Prostate gland (tissue), 2 donors: Measurements from ENCODE around the gene GALNS. TPM values are rescaled to one million over a fixed set of nuclear protein-coding genes. Genes with fewer than 3 reads are reported as not detected.
"Not testable (repeated sequence)": the region's sequence is repeated elsewhere in the genome, so short reads cannot be mapped to it uniquely, and the experiment has no call there.

ENCODE experiments used
- DNase-seq: peaks from one replicate; pipeline ENCODE4 v3.0.0-alpha.2; 2019; ENCODE audit warnings: low spot score
- H3K27ac ChIP-seq, 2 donors: fragments of 200-600 bp; sonication (generic); 2 replicates each; pipeline ENCODE4 v1.5.1; 2017 to 2019
- H3K27me3 ChIP-seq: fragments of 200-600 bp; sonication (generic); replicated peaks from 2 replicates; pipeline ENCODE4 v1.5.1; 2019; ENCODE audit not compliant: insufficient read depth
- H3K36me3 ChIP-seq, 2 donors: fragments of 200-600 bp; sonication (generic); 1 replicate in 1 of 2; 2 replicates in 1 of 2; pipeline versions ENCODE4 v1.5.1 to v1.8.1; 2017 to 2019
- H3K4me1 ChIP-seq: fragments of 200-600 bp; sonication (generic); replicated peaks from 2 replicates; pipeline ENCODE4 v1.5.1; 2019
- H3K4me3 ChIP-seq, 2 donors: fragments of 200-600 bp; sonication (generic); 2 replicates each; pipeline ENCODE4 v1.5.1; 2017 to 2019
- H3K9me3 ChIP-seq: fragments of 200-600 bp; sonication (generic); 2 replicates; pipeline ENCODE4 v1.5.1; 2017
- POLR2A ChIP-seq: fragments of 450-650 bp; IDR thresholded peaks from one replicate; pipeline ENCODE4 v1.6.1; 2016; ENCODE audit warnings: antibody characterized with exemption, mild to moderate bottlenecking
- POLR2AphosphoS5 ChIP-seq: sonication (generic); formaldehyde crosslinking; IDR thresholded peaks from one replicate; pipeline ENCODE4 v1.6.1; 2017; ENCODE audit warnings: antibody characterized with exemption
- WGBS: methylation state at CpG from one replicate; pipeline ENCODE4 v1.1.5; 2018; 5-methylcytosine and 5-hydroxymethylcytosine counted together
- intact Hi-C: fragments of 100-400 bp; cut with DNase I; formaldehyde crosslinking; loops from one replicate; pipeline ENCODE4 v1.14.2; 2022
- total RNA-seq, 2 donors: library from RNA; depleted of rRNA; stranded (reverse); fragments of >200 nt; gene quantifications; one replicate each; pipeline ENCODE4 v1.1.0, GENCODE V29; 2016
- TF ChIP-seq, protein P1 (sequence below), 4 experiments: fragments of 200-600 bp in 2 of 4; fragments of 450-650 bp in 2 of 4; sonication (generic) in 2 of 4; IDR thresholded peaks; 1 replicate in 3 of 4; 2 replicates in 1 of 4; pipeline ENCODE4 v1.5.1; 2016 to 2019; ENCODE audit warnings: antibody characterized with exemption in 4 of 4, mild to moderate bottlenecking in 2 of 4, moderate library complexity in 2 of 4

GALNS gene
- total RNA-seq, 2 donors from 2014 or later, result 20.4 to 75.1 TPM

DNA sequence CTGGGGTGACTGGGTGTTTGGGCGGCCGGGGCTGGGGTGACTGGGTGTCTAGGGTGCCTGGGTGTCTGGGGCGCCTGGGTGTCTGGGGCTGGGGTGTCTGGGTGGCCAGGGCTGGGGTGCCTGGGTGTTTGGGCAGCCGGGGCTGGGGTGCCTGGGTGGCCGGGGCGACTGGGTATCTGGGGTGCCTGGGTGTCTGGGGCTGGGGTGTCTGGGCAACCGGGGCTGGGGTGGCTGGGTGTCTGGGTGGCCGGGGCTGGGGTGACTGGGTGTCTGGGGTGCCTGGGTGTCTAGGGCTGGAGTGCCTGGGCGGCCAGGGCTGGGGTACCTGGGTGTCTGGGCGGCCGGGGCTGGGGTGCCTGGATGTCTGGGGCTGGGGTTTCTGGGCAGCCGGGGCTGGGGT, 31.6 kb downstream of the GALNS start:
- WGBS, result 93% methylated on average over 12 of the region's 12 CpGs
- Histone ChIP-seq H3K4me3 (no peak overlapping the region), H3K27ac (no peak overlapping the region), H3K9me3 (no peaks in the 10 kb centered on the region), H3K4me1 (no peaks in the 10 kb centered on the region), H3K27me3 (no peaks in the 10 kb centered on the region), H3K36me3 (peaks cover 0 to 8% of the 10 kb centered on the region in 2 donors)
- TF ChIP-seq POLR2AphosphoS5 (no peak), POLR2A (no peak)
- TF ChIP-seq, protein P1, sequence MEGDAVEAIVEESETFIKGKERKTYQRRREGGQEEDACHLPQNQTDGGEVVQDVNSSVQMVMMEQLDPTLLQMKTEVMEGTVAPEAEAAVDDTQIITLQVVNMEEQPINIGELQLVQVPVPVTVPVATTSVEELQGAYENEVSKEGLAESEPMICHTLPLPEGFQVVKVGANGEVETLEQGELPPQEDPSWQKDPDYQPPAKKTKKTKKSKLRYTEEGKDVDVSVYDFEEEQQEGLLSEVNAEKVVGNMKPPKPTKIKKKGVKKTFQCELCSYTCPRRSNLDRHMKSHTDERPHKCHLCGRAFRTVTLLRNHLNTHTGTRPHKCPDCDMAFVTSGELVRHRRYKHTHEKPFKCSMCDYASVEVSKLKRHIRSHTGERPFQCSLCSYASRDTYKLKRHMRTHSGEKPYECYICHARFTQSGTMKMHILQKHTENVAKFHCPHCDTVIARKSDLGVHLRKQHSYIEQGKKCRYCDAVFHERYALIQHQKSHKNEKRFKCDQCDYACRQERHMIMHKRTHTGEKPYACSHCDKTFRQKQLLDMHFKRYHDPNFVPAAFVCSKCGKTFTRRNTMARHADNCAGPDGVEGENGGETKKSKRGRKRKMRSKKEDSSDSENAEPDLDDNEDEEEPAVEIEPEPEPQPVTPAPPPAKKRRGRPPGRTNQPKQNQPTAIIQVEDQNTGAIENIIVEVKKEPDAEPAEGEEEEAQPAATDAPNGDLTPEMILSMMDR (IDR thresholded peaks at IDR 0.05), result no peak
- intact Hi-C loops, result no loop called here
- no peak for DNase-seq

DNA sequence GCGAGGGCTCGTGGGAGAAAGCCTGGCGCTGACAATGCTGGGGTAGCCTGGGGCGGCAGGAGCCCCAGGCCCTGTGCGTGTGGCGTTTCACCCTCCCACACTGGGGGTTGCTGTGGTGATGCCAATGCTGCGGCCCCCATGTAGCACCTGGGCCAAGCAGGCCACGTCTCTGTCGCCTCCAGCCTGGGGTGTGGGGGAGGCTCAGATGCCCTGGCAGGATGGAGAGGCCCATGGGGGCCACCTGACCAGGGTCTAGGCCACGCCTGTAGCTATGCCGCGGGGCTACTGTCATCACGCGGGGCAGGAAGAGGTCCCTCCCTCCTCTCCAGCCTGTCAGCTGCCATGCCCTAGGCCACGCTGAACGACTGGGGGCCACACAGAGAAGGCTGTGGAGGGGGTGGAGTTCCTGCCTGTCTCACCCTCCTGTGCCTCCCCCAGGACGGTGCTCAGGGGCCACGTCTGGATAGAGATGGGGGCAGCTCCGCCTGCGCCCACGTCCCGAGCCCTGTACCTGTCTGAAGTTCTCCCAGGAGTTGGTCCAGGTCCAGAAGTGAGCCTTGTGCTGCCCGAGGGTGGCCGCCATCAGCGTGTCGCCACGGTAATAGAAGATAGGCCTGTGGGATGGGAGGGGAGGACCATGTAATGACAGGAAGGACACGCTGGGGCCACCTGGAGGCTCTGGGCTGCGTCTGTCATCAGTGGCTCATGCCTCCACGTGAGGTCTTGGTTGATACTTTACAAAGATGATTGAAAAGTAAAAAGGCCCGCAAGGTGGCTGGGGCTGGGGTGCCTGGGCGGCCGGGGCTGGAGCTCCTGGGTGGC, 32.3 kb downstream of the GALNS start:
- no peak for DNase-seq
- TF ChIP-seq POLR2AphosphoS5 (no peak), POLR2A (no peak)
- TF ChIP-seq, protein P1 (IDR thresholded peaks at IDR 0.05), result no peak
- no peaks in the 10 kb centered on the region for H3K27me3 ChIP-seq
- H3K4me3 ChIP-seq, result no peak overlapping the region
- peaks cover 0 to 8% of the 10 kb centered on the region in 2 donors for H3K36me3 ChIP-seq
- H3K27ac ChIP-seq, result no peak overlapping the region
- intact Hi-C loops, result no loop called here
- 86% methylated on average over 32 of the region's 33 CpGs for WGBS
- no peaks in the 10 kb centered on the region for H3K4me1 ChIP-seq
- no peaks in the 10 kb centered on the region for H3K9me3 ChIP-seq

DNA sequence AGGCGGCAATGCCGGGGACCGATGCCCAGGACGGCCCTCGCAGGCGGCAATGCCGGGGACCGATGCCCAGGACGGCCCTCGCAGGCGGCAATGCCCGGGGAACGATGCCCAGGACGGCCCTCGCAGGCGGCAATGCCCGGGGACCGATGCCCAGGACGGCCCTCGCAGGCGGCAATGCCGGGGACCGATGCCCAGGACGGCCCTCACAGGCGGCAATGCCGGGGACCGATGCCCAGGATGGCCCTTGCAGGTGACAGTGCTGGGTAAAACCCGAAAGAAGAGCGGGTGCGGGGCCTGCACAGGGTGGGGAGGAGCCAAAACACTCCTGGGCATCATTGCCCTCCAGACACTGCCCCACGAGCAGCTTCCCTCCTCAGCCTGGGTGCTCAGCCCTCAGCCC, 33.1 kb downstream of the GALNS start:
- H3K9me3 ChIP-seq, H3K4me1 ChIP-seq, DNase-seq, H3K27ac ChIP-seq, H3K27me3 ChIP-seq, H3K36me3 ChIP-seq, intact Hi-C loops, H3K4me3 ChIP-seq: not testable (repeated sequence)
- WGBS, result 96% methylated on average over 13 of the region's 31 CpGs

DNA sequence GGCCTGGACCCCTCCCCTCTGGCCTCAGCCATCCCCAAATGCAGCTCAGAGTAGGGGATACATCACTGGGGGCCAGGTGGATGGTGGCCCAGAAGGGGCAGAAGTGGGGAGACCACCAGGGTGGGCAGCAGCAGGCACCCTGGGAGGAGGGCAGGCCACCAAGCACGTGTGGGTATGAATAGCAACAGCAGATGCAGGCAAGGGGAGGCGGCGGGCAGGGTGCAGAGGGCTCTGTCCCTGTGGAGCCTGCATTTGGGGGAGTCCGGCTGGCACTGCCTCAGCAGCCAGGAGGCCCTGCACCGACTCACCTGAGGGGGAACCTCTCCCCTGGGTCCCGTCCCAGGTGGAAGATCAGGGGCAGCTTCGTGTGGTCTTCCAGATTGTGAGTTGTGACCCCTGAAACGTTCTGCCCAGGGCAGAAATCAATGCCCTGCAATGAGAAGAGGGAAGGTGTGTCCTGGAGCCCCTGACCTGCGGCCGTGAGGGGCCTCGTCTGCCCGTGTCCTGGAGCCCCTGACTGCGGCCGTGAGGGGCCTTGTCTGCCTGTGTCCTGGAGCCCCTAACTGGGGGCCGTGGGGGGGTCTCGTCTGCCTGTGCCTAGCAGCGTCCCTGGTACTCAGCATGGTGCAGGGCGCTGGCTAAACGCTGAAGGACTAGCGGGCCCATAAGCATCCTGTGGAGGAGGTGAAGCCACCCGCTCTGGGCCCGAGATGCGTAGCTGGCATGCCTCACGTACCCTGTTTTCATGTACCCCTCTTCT, 34.3 kb downstream of the GALNS start:
- peaks cover 0 to 8% of the 10 kb centered on the region in 2 donors for H3K36me3 ChIP-seq
- no peak overlapping the region for H3K4me3 ChIP-seq
- DNase-seq, result no peak
- 89% methylated on average over 24 of the region's 24 CpGs for WGBS
- H3K27me3 ChIP-seq, result no peaks in the 10 kb centered on the region
- H3K27ac ChIP-seq, result no peak overlapping the region
- no peaks in the 10 kb centered on the region for H3K4me1 ChIP-seq
- no peak for TF ChIP-seq POLR2A
- TF ChIP-seq, protein P1 (IDR thresholded peaks at IDR 0.05), result no peak
- TF ChIP-seq POLR2AphosphoS5, result no peak
- no peaks in the 10 kb centered on the region for H3K9me3 ChIP-seq
- intact Hi-C loops, result no loop called here

DNA sequence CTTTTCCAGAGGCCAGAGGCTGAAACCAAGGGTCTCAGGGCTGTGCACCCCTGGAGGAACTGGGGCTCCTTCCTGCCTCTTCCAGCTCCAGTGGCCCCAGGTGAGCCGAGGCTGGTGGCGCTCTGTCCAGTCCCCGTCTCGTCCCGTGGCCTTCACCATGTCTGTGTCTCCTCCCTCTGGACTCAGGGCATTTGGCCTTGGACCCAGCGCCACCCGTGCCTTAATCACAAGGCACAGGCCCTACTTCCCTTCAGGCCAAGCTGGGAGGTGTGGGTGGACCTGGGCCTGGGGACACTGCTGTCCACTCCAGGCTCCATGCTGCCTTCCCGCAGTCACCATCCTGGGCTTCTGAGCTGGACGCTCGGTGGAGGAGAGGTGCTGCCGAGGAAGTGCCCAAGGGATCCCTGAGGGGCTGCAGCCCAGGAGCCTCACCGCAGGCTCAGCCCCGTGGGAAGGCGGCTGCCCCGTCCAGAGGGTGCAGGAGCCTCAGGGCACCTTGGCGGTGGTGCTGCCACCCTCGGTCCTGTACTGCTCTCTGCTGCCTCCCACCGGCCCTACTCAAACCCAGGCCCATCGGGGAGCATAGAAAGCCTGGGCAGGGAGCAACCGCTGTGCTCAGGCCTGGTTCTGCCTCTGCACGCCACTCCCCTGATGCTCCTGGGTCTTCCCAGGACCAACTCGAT, 35.4 kb downstream of the GALNS start:
- WGBS, result 88% methylated on average over 19 of the region's 22 CpGs
- intact Hi-C loops, result no loop called here

More for the DNA sequence above, 35.4 kb downstream of the GALNS start:
- H3K27me3 ChIP-seq, result no peaks in the 10 kb centered on the region
- no peaks in the 10 kb centered on the region for H3K9me3 ChIP-seq
- no peak overlapping the region for H3K4me3 ChIP-seq
- no peaks in the 10 kb centered on the region for H3K4me1 ChIP-seq
- no peak for DNase-seq
- TF ChIP-seq, protein P1 (IDR thresholded peaks at IDR 0.05), result no peak
- TF ChIP-seq POLR2AphosphoS5 (no peak), POLR2A (no peak)
- no peak overlapping the region for H3K27ac ChIP-seq
- H3K36me3 ChIP-seq, result peaks cover 0 to 8% of the 10 kb centered on the region in 2 donors
